Suprapubic skin (tissue), 4 donors: Measurements from ENCODE around the gene RAB3GAP2. TPM values are rescaled to one million over a fixed set of nuclear protein-coding genes. Genes with fewer than 3 reads are reported as not detected.
A peak's percentile ranks its signal among the peaks of the same experiment; 100 is the strongest.
"Not testable (repeated sequence)": the region's sequence is repeated elsewhere in the genome, so short reads cannot be mapped to it uniquely, and the experiment has no call there.

Experiments used
- DNase-seq, 2 donors: peaks; one replicate each; pipeline ENCODE4 v3.0.0-alpha.2; 2019; ENCODE audit warnings: low spot score in 2 of 2
- H3K27ac ChIP-seq: fragments of 200-600 bp; sonication (generic); one replicate; pipeline ENCODE4 v1.5.1; 2019
- H3K27me3 ChIP-seq: fragments of 200-600 bp; sonication (generic); one replicate; pipeline ENCODE4 v1.5.1; 2019
- H3K36me3 ChIP-seq: fragments of 200-600 bp; sonication (generic); one replicate; pipeline ENCODE4 v1.5.1; 2019
- H3K4me1 ChIP-seq: fragments of 200-600 bp; sonication (generic); one replicate; pipeline ENCODE4 v1.5.1; 2019
- H3K4me3 ChIP-seq: fragments of 200-600 bp; sonication (generic); one replicate; pipeline ENCODE4 v1.5.1; 2019; ENCODE audit warnings: mild to moderate bottlenecking
- H3K9me3 ChIP-seq: fragments of 200-600 bp; sonication (generic); one replicate; pipeline ENCODE4 v1.5.1; 2019
- CTCF ChIP-seq, 2 donors: fragments of 200-600 bp in 1 of 2; fragments of 450-650 bp in 1 of 2; sonication (generic) in 1 of 2; IDR thresholded peaks; one replicate each; pipeline ENCODE4 v1.5.1; 2016 to 2019; ENCODE audit warnings: antibody characterized with exemption in 2 of 2, mild to moderate bottlenecking in 1 of 2, moderate library complexity in 1 of 2
- EP300 ChIP-seq: sonication (generic); formaldehyde crosslinking; IDR thresholded peaks from one replicate; pipeline ENCODE4 v1.6.1; 2017; ENCODE audit warnings: antibody characterized with exemption
- POLR2A ChIP-seq, 2 donors: fragments of 450-650 bp; IDR thresholded peaks; one replicate each; pipeline ENCODE4 v1.6.1; 2017; ENCODE audit warnings: antibody characterized with exemption in 2 of 2, mild to moderate bottlenecking in 2 of 2, moderate library complexity in 2 of 2
- POLR2AphosphoS5 ChIP-seq, 3 donors: sonication (generic); formaldehyde crosslinking; IDR thresholded peaks; one replicate each; pipeline ENCODE4 v1.6.1; 2017; ENCODE audit warnings: antibody characterized with exemption in 3 of 3
- WGBS: methylation state at CpG from one replicate; pipeline ENCODE4 v1.1.5; 2018; 5-methylcytosine and 5-hydroxymethylcytosine counted together
- total RNA-seq, 4 donors: library from RNA; depleted of rRNA; stranded (reverse); fragments of >200 nt; gene quantifications; one replicate each; pipeline ENCODE4 v1.1.0, GENCODE V29; 2016

RAB3GAP2 gene
- total RNA-seq, 4 donors from 2014 or later, result 15.3 to 31.8 (median 18.3) TPM

GRCh38 chr1:220123889-220124288 is 148.4 kb downstream of the RAB3GAP2 start:
- H3K27ac ChIP-seq, result no peak overlapping the region
- no peak overlapping the region for H3K4me3 ChIP-seq
- H3K27me3 ChIP-seq, result no peaks in the 10 kb centered on the region
- H3K36me3 ChIP-seq, result peaks cover 33% of the 10 kb centered on the region
- TF ChIP-seq POLR2A (IDR thresholded peaks at IDR 0.05), result no peak
- no peak for TF ChIP-seq EP300
- TF ChIP-seq CTCF (IDR thresholded peaks at IDR 0.05), result no peak
- no peak for TF ChIP-seq POLR2AphosphoS5 (IDR thresholded peaks at IDR 0.05)
- DNase-seq, result no peak
- no peaks in the 10 kb centered on the region for H3K9me3 ChIP-seq
- no peaks in the 10 kb centered on the region for H3K4me1 ChIP-seq

GRCh38 chr1:220123066-220123465 is 149.2 kb downstream of the RAB3GAP2 start:
- Histone ChIP-seq H3K27me3 (no peaks in the 10 kb centered on the region), H3K9me3 (no peaks in the 10 kb centered on the region), H3K27ac (no peak overlapping the region), H3K4me3 (no peak overlapping the region), H3K4me1 (no peaks in the 10 kb centered on the region), H3K36me3 (peaks cover 25% of the 10 kb centered on the region)
- DNase-seq, result no peak
- TF ChIP-seq EP300 (no peak), POLR2A (IDR thresholded peaks at IDR 0.05) (no peak), POLR2AphosphoS5 (IDR thresholded peaks at IDR 0.05) (no peak), CTCF (IDR thresholded peaks at IDR 0.05) (no peak)

GRCh38 chr1:220121791-220122530 is 150.3 kb downstream of the RAB3GAP2 start:
- DNase-seq, result no peak
- Histone ChIP-seq H3K27ac (no peak overlapping the region), H3K36me3 (peaks cover 19% of the 10 kb centered on the region), H3K4me1 (no peaks in the 10 kb centered on the region), H3K27me3 (no peaks in the 10 kb centered on the region), H3K4me3 (no peak overlapping the region), H3K9me3 (no peaks in the 10 kb centered on the region)
- 91% methylated on average over 8 of the region's 8 CpGs for WGBS
- TF ChIP-seq POLR2A (IDR thresholded peaks at IDR 0.05) (no peak), EP300 (no peak), POLR2AphosphoS5 (IDR thresholded peaks at IDR 0.05) (no peak), CTCF (IDR thresholded peaks at IDR 0.05) (no peak)

- DNase-seq, result no peak
- Histone ChIP-seq H3K9me3 (no peaks in the 10 kb centered on the region), H3K36me3 (peaks cover 40% of the 10 kb centered on the region), H3K4me3 (no peak overlapping the region), H3K27me3 (no peaks in the 10 kb centered on the region), H3K27ac (no peak overlapping the region), H3K4me1 (no peaks in the 10 kb centered on the region)
- TF ChIP-seq CTCF (IDR thresholded peaks at IDR 0.05) (no peak), EP300 (no peak), POLR2AphosphoS5 (IDR thresholded peaks at IDR 0.05) (no peak), POLR2A (IDR thresholded peaks at IDR 0.05) (no peak)
- WGBS, result 84% methylated on average over 6 of the region's 6 CpGs
Measured at GRCh38 chr1:220119043-220119512, 153.2 kb downstream of the RAB3GAP2 start.

- Histone ChIP-seq H3K27me3 (no peaks in the 10 kb centered on the region), H3K27ac (no peak overlapping the region), H3K4me1 (no peaks in the 10 kb centered on the region), H3K36me3 (peaks cover 78% of the 10 kb centered on the region), H3K4me3 (no peak overlapping the region), H3K9me3 (no peaks in the 10 kb centered on the region)
- no peak for TF ChIP-seq EP300
- peak in 1 of 2 donors; percentile 38 for TF ChIP-seq CTCF (IDR thresholded peaks at IDR 0.05)
- 83% methylated on average over 5 of the region's 5 CpGs for WGBS
- no peak for DNase-seq
Measured at GRCh38 chr1:220113136-220113695, 159.0 kb downstream of the RAB3GAP2 start.

- H3K27ac ChIP-seq, H3K27me3 ChIP-seq, H3K4me3 ChIP-seq, H3K9me3 ChIP-seq, DNase-seq, H3K4me1 ChIP-seq: not testable (repeated sequence)
- WGBS, result 91% methylated on average over 4 of the region's 4 CpGs
- peaks cover 84% of the 10 kb centered on the region for H3K36me3 ChIP-seq
Measured at GRCh38 chr1:220112600-220112999, 159.7 kb downstream of the RAB3GAP2 start.

- H3K36me3 ChIP-seq, result peaks cover 86% of the 10 kb centered on the region
Measured at GRCh38 chr1:220110473-220110872, 161.8 kb downstream of the RAB3GAP2 start.

More at GRCh38 chr1:220110473-220110872, 161.8 kb downstream of the RAB3GAP2 start:
- not testable (repeated sequence) for H3K27ac ChIP-seq, H3K27me3 ChIP-seq, H3K4me3 ChIP-seq, H3K4me1 ChIP-seq, DNase-seq, H3K9me3 ChIP-seq
- WGBS, result 96% methylated on average over 6 of the region's 6 CpGs
